Retinal pigment epithelial cell (primary cell): Measurements from ENCODE around the gene TBC1D14.

Experiments used
- DNase-seq: peaks from one replicate; pipeline ENCODE4 v3.0.0-alpha.2; 2010; ENCODE audit warnings: low read depth
- H3K4me3 ChIP-seq: 2 replicates; pipeline ENCODE4 v1.5.1; 2011; ENCODE audit warnings: mild to moderate bottlenecking, low read length, control low read depth, moderate library complexity
- CTCF ChIP-seq: conservative IDR thresholded peaks from 2 replicates; pipeline ENCODE4 v1.5.1; 2011; ENCODE audit warnings: low read depth, low read length, control low read depth, inconsistent platforms

The TBC1D14 gene

DNA sequence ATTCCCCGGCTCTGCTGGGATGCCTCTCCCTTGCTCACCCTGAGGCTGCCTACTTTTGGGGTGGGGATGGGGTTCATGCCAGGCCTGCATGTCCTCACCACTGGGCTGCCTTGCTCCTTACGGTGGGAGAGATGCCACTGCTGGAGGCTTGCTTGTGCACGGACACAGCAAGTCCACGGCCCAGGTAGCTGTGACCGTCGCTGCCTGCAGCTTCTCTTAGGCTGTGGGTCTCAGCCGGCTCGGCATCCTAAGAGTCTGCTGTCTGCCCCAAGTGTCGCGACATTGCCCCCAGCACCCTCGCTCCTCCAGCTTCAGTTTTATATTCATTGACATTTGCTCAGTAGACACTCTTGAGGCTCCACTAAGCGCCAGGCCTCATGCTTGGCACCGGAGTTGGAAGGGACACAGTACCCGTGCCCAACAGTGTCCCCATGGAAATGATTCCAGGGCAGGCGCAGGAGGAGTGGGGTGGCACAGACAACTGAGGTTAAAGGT is 58.3 kb downstream of the TBC1D14 start:
- TF ChIP-seq CTCF: no peak

DNA sequence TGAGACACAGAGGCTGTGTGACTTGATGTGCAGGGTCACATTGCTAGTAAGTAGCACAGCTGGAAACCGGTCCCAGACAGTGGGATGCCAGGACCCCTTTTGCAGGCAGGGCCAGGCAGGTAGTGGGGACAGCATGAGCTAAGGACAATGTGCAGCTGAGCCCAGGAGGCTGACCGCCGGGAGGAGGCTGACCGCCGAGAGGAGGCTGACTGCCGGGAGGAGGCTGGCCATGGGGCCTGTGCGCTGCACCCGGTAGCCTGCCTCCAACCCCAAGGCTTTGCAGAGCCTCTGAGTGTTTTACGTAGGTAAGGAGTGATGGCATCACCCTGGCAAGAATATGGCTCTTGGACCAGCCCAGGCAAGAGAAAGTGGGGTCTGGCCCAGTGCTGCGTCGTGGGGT is 58.9 kb downstream of the TBC1D14 start:
- H3K4me3 ChIP-seq: no peak overlapping the region
- DNase-seq: no peak
- TF ChIP-seq CTCF: no peak

More for the DNA sequence above, 58.3 kb downstream of the TBC1D14 start:
- DNase-seq: no peak
- H3K4me3 ChIP-seq: no peak overlapping the region

- H3K4me3 ChIP-seq: no peak overlapping the region
- TF ChIP-seq CTCF: no peak
- DNase-seq: no peak
Measured at GRCh38 chr4:6969826-6970800, 60.5 kb downstream of the TBC1D14 start.

- DNase-seq: no peak
- H3K4me3 ChIP-seq: no peak overlapping the region
- TF ChIP-seq CTCF: no peak
Measured at GRCh38 chr4:6971536-6972374, 62.1 kb downstream of the TBC1D14 start.

- TF ChIP-seq CTCF: no peak
- DNase-seq: no peak
- H3K4me3 ChIP-seq: no peak overlapping the region
Measured at GRCh38 chr4:6972375-6972650, 62.7 kb downstream of the TBC1D14 start.

DNA sequence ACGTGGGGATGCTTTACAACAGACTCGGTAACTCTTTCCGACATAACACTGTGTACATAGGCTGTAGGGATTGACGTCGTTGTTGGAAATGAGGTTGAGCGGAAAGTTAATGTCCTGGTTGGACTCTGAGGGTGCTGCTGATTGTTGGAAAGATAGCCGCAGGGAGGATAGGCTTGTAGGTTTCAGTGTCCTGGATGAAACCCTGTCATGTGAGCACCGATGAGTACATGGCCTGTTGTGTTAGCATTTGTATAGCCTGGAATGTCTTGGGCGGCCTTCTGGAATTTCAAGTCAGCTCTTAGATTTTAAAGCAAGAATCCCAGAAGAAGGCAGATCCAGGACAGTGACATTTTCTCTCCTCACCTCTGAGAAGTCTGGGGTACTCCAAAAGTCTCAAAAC is 63.3 kb downstream of the TBC1D14 start:
- no peak for DNase-seq
- TF ChIP-seq CTCF: no peak
- no peak overlapping the region for H3K4me3 ChIP-seq
